Keratinocyte (primary cell): ENCODE results near the gene ZNF30. TPM values are rescaled to one million over a fixed set of nuclear protein-coding genes. Genes with fewer than 3 reads are reported as not detected.

Source experiments
- DNase-seq: peaks from one replicate; pipeline ENCODE4 v3.0.0-alpha.2; 2011; ENCODE audit warnings: low read depth, missing footprints, low spot score
- FAIRE-seq: peaks from 2 replicates; lab custom pipeline; 2011; peaks lifted over from hg19 to GRCh38; lab: Jason Lieb, UNC
- H2AFZ ChIP-seq: 2 replicates; pipeline ENCODE4 v1.6.0; 2012; ENCODE audit warnings: low read length, control low read depth, inconsistent platforms; ENCODE audit not compliant: control insufficient read depth
- H3K27ac ChIP-seq: 2 replicates; pipeline ENCODE4 v1.5.1; 2011; ENCODE audit warnings: low read length; ENCODE audit not compliant: control insufficient read depth, insufficient read depth
- H3K27me3 ChIP-seq: 3 replicates; pipeline ENCODE4 v1.6.0; 2011; ENCODE audit warnings: low read length; ENCODE audit not compliant: control insufficient read depth, insufficient read depth; ENCODE audit errors: extremely low read depth
- H3K36me3 ChIP-seq, 2 experiments: 2 replicates in 1 of 2; 3 replicates in 1 of 2; pipeline ENCODE4 v1.5.1; 2011; ENCODE audit warnings: low read length in 2 of 2, mild to moderate bottlenecking in 1 of 2; ENCODE audit not compliant: control insufficient read depth in 2 of 2, insufficient read depth in 2 of 2; ENCODE audit errors: extremely low read depth in 1 of 2
- H3K4me1 ChIP-seq: 3 replicates; pipeline ENCODE4 v1.5.1; 2011; ENCODE audit warnings: low read length; ENCODE audit not compliant: control insufficient read depth, insufficient read depth; ENCODE audit errors: extremely low read depth
- H3K4me2 ChIP-seq: 3 replicates; pipeline ENCODE4 v1.6.0; 2011; ENCODE audit warnings: low read depth, low read length; ENCODE audit not compliant: control insufficient read depth, insufficient read depth; ENCODE audit errors: extremely low read depth
- H3K4me3 ChIP-seq, 3 experiments: fragments of 200-600 bp in 1 of 3; sonication (generic) in 1 of 3; 2 replicates in 2 of 3; 3 replicates in 1 of 3; pipeline ENCODE4 v1.5.1; 2011 to 2016; ENCODE audit warnings: low read length in 3 of 3, mild to moderate bottlenecking in 3 of 3, control low read depth in 2 of 3, inconsistent platforms in 1 of 3, low read depth in 1 of 3, mixed read lengths in 1 of 3, mixed run types in 1 of 3, moderate library complexity in 1 of 3; ENCODE audit not compliant: control insufficient read depth in 2 of 3, insufficient read depth in 2 of 3; ENCODE audit errors: extremely low read depth in 1 of 3
- H3K79me2 ChIP-seq: 2 replicates; pipeline ENCODE4 v1.6.0; 2012; ENCODE audit warnings: low read length; ENCODE audit not compliant: control insufficient read depth, insufficient read depth
- H3K9ac ChIP-seq: 3 replicates; pipeline ENCODE4 v1.6.0; 2011; ENCODE audit warnings: low read length; ENCODE audit not compliant: control insufficient read depth, insufficient read depth; ENCODE audit errors: extremely low read depth
- H3K9me1 ChIP-seq: 3 replicates; pipeline ENCODE4 v1.6.0; 2011; ENCODE audit warnings: low read length; ENCODE audit not compliant: control insufficient read depth, insufficient read depth; ENCODE audit errors: extremely low read depth
- H3K9me3 ChIP-seq: 2 replicates; pipeline ENCODE4 v1.5.1; 2012; ENCODE audit warnings: low read depth, low read length; ENCODE audit not compliant: control insufficient read depth
- H4K20me1 ChIP-seq: 3 replicates; pipeline ENCODE4 v1.6.0; 2011; ENCODE audit warnings: low read length; ENCODE audit not compliant: control insufficient read depth, insufficient read depth; ENCODE audit errors: extremely low read depth
- CTCF ChIP-seq, 3 experiments: IDR thresholded peaks in 1 of 3; conservative IDR thresholded peaks in 1 of 3; optimal IDR thresholded peaks in 1 of 3; 2 replicates in 2 of 3; 3 replicates in 1 of 3; pipeline versions ENCODE3 to v1.5.1; 2011; ENCODE audit warnings: low read length in 3 of 3, mild to moderate bottlenecking in 3 of 3, moderate library complexity in 2 of 3, control low read depth in 1 of 3, inconsistent platforms in 1 of 3; ENCODE audit not compliant: insufficient read depth in 2 of 3; ENCODE audit errors: extremely low read depth in 1 of 3
- EZH2 ChIP-seq: IDR thresholded peaks from one replicate; pipeline ENCODE4 v1.6.1; 2012; ENCODE audit warnings: inconsistent platforms, mild to moderate bottlenecking, low read length, moderate library complexity
- dilution Hi-C: fragments of 300-500 bp; cut with MboI; formaldehyde crosslinking; loops from one replicate; pipeline ENCODE4 v1.7.0; 2020; ENCODE audit warnings: low sequenced_read_pairs; ENCODE audit not compliant: extremely low pct_ligation_motif_present
- polyA plus RNA-seq, 5 experiments: library from polyadenylated mRNA; depleted of rRNA in 3 of 5; stranded (reverse) in 3 of 5; stranded (forward) in 1 of 5; unstranded in 1 of 5; fragments of >200 nt; gene quantifications; 1 replicate in 1 of 5; 2 replicates in 3 of 5; 3 replicates in 1 of 5; pipeline versions ENCODE4 v1.2.1 to v1.2.3, GENCODE V29; 2011 to 2012; ENCODE audit warnings: missing spikeins in 2 of 5, low read depth in 1 of 5, low replicate concordance in 1 of 5

The ZNF30 gene
- polyA plus RNA-seq, 1 donor (not counting 4 experiments of a cell fraction or from before 2014, with no cell fraction given), result 4.6 TPM

- H3K4me3 ChIP-seq, result no peak overlapping the region
- no peaks in the 10 kb centered on the region for H3K27me3 ChIP-seq
- H2AFZ ChIP-seq, result no peak overlapping the region
- TF ChIP-seq EZH2 (no peak), CTCF (optimal IDR thresholded peaks at IDR 0.05 in 1 of 3, IDR thresholded peaks at IDR 0.05 in 1 of 3, conservative IDR thresholded peaks at IDR 0.05 in 1 of 3; ENCODE audit: extremely low read depth in 1 of 3, insufficient read depth in 2 of 3, low read length in 3 of 3) (no peak)
- peaks cover 5% of the 10 kb centered on the region for H3K79me2 ChIP-seq
- FAIRE-seq, result no peak
- H3K36me3 ChIP-seq, result peaks cover 5 to 19% of the 10 kb centered on the region in 2 experiments
- H4K20me1 ChIP-seq, result no peaks in the 10 kb centered on the region
- dilution Hi-C loops, result no loop called here
- peaks cover 26% of the 10 kb centered on the region for H3K9me3 ChIP-seq
- H3K27ac ChIP-seq, result no peak overlapping the region
- no peaks in the 10 kb centered on the region for H3K9me1 ChIP-seq
- H3K4me1 ChIP-seq, result peaks cover 10% of the 10 kb centered on the region
- H3K4me2 ChIP-seq, result no peak overlapping the region
- H3K9ac ChIP-seq, result no peak overlapping the region
- DNase-seq, result no peak
Observed at GRCh38 chr19:34959021-34959420, 32.3 kb downstream of the ZNF30 start.

DNA sequence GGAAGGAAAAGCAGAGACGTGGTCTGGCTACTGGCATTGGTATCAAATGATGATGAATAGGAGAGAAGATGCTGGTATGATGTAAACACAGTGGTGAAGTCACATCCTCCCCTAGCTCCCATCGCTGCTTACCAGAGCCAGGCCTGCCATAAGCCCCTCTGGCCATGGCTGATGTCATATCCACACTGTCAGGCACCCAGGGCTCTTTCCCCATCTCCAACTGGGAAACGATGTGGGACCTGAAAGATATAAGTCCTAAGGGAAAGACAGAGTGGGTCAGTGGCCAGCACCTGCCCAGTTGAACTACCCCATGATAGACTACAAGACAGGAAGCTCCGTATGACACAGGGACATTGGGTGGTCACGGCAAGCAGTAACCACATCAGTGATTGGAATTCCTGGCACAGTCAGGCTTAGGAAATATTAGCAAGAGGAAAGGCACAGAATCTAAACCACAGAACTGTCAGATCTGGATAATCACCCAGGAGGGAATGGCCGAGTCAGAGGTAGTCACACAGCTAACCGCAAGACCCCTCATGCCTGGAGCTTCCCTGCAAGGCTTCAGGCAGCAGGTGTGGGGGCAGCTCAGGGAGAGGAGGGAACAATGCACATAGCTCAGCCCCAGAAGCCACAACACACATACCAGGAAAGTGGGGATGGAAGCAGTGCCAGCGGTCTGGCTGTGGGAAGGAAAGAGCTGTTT, 33.6 kb downstream of the ZNF30 start:
- Histone ChIP-seq H3K36me3 (peaks cover 5 to 19% of the 10 kb centered on the region in 2 experiments), H3K9me3 (peaks cover 26% of the 10 kb centered on the region), H3K4me2 (no peak overlapping the region), H3K9ac (no peak overlapping the region), H3K27me3 (no peaks in the 10 kb centered on the region), H2AFZ (no peak overlapping the region), H3K79me2 (peaks cover 5% of the 10 kb centered on the region), H3K9me1 (no peaks in the 10 kb centered on the region), H4K20me1 (no peaks in the 10 kb centered on the region), H3K4me1 (peaks cover 10% of the 10 kb centered on the region), H3K4me3 (no peak overlapping the region), H3K27ac (no peak overlapping the region)
- DNase-seq, result no peak
- TF ChIP-seq CTCF (optimal IDR thresholded peaks at IDR 0.05 in 1 of 3, IDR thresholded peaks at IDR 0.05 in 1 of 3, conservative IDR thresholded peaks at IDR 0.05 in 1 of 3; ENCODE audit: extremely low read depth in 1 of 3, insufficient read depth in 2 of 3, low read length in 3 of 3) (no peak), EZH2 (no peak)
- no peak for FAIRE-seq
- dilution Hi-C loops, result no loop called here
